ENCODE data around the gene RCCD1.

The RCCD1 gene

GRCh38 chr15:90956274-90957030, 1.8 kb downstream of the RCCD1 start:
- TF ChIP-seq CTCF (IDR thresholded peaks at IDR 0.05; ENCODE audit: insufficient read depth, low read length, poor library complexity, severe bottlenecking), result peak; percentile 53
- Histone ChIP-seq H3K27me3 (replicated peaks; ENCODE audit: control insufficient read depth, insufficient read depth, low read length) (no peaks in the 10 kb centered on the region), H3K4me3 (replicated peaks; ENCODE audit: low read depth, low read length) (peak overlapping the region; percentile 75), H3K36me3 (ENCODE audit: control insufficient read depth, insufficient read depth, low read length) (peaks cover 26% of the 10 kb centered on the region)
- peak; percentile 90 for DNase-seq (ENCODE audit: extremely low read depth, insufficient read length)

- Histone ChIP-seq H3K36me3 (ENCODE audit: control insufficient read depth, insufficient read depth, low read length) (peaks cover 26% of the 10 kb centered on the region), H3K4me3 (replicated peaks; ENCODE audit: low read depth, low read length) (peak overlapping the region; percentile 75), H3K27me3 (replicated peaks; ENCODE audit: control insufficient read depth, insufficient read depth, low read length) (no peaks in the 10 kb centered on the region)
- TF ChIP-seq CTCF (IDR thresholded peaks at IDR 0.05; ENCODE audit: insufficient read depth, low read length, poor library complexity, severe bottlenecking), result no peak
- DNase-seq (ENCODE audit: extremely low read depth, insufficient read length), result no peak
Measured at GRCh38 chr15:90957031-90957790, 2.5 kb downstream of the RCCD1 start.

- no peak for DNase-seq (ENCODE audit: extremely low read depth, insufficient read length)
- no peaks in the 10 kb centered on the region for H3K27me3 ChIP-seq (replicated peaks; ENCODE audit: control insufficient read depth, insufficient read depth, low read length)
- peaks cover 25% of the 10 kb centered on the region for H3K36me3 ChIP-seq (ENCODE audit: control insufficient read depth, insufficient read depth, low read length)
- no peak overlapping the region for H3K4me3 ChIP-seq (replicated peaks; ENCODE audit: low read depth, low read length)
- no peak for TF ChIP-seq CTCF (IDR thresholded peaks at IDR 0.05; ENCODE audit: insufficient read depth, low read length, poor library complexity, severe bottlenecking)
Measured at GRCh38 chr15:90957791-90958190, 3.1 kb downstream of the RCCD1 start.

DNA sequence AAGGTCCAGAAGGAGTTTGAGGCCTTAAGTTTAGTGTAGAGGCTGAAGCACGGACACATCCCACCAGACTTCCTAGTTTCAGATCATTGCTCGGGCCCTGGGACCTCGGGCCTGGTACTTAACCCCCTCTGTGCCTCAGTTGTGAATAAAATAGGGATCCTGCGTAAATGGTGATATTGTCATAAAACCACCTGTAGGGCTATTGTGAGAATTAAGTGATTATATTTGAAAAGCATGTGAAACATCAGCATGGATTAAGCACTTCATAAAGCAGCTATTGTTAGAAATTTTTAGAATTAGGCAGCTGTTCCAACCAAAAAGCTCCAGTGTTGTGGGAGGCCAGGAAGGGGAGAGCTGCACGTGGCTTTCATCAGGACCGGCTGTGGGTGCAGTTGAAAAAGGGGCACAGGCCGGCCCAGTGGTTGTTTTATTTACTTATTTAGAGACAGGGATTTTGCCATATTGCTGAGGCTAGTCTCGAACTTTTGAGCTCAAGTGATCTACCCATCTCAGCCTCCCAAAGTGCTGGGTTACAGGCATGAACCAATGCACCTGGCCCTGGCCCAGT, 4.4 kb downstream of the RCCD1 start:
- peaks cover 21% of the 10 kb centered on the region for H3K36me3 ChIP-seq (ENCODE audit: control insufficient read depth, insufficient read depth, low read length)
- H3K4me3 ChIP-seq (replicated peaks; ENCODE audit: low read depth, low read length), result no peak overlapping the region
- DNase-seq (ENCODE audit: extremely low read depth, insufficient read length), result no peak
- no peak for TF ChIP-seq CTCF (IDR thresholded peaks at IDR 0.05; ENCODE audit: insufficient read depth, low read length, poor library complexity, severe bottlenecking)
- H3K27me3 ChIP-seq (replicated peaks; ENCODE audit: control insufficient read depth, insufficient read depth, low read length), result no peaks in the 10 kb centered on the region

GRCh38 chr15:90959894-90960293, 5.2 kb downstream of the RCCD1 start:
- Histone ChIP-seq H3K36me3 (ENCODE audit: control insufficient read depth, insufficient read depth, low read length) (peaks cover 21% of the 10 kb centered on the region), H3K27me3 (replicated peaks; ENCODE audit: control insufficient read depth, insufficient read depth, low read length) (no peaks in the 10 kb centered on the region), H3K4me3 (replicated peaks; ENCODE audit: low read depth, low read length) (no peak overlapping the region)
- TF ChIP-seq CTCF (IDR thresholded peaks at IDR 0.05; ENCODE audit: insufficient read depth, low read length, poor library complexity, severe bottlenecking), result no peak
- no peak for DNase-seq (ENCODE audit: extremely low read depth, insufficient read length)

Measured in GM06990 (cell line).